Measurements from ENCODE around the gene PAX6. TPM values are rescaled to one million over a fixed set of nuclear protein-coding genes. Genes with fewer than 3 reads are reported as not detected.

Gene PAX6
- polyA plus RNA-seq, 1 donor (not counting 4 experiments of a cell fraction or from before 2014, with no cell fraction given) = 0.12 TPM

GRCh38 chr11:31805037-31805628 is 6.0 kb downstream of the PAX6 start:
- no peaks in the 10 kb centered on the region for H3K36me3 ChIP-seq (ENCODE audit: control insufficient read depth in 2 of 2, extremely low read depth in 1 of 2, insufficient read depth in 2 of 2, low read length in 2 of 2)
- H3K27me3 ChIP-seq (ENCODE audit: control insufficient read depth, extremely low read depth, insufficient read depth, low read length) = peaks cover 97% of the 10 kb centered on the region
- H3K4me3 ChIP-seq (ENCODE audit: control insufficient read depth in 2 of 3, extremely low read depth in 1 of 3, insufficient read depth in 2 of 3, low read depth in 1 of 3, low read length in 3 of 3) = no peak overlapping the region
- no peaks in the 10 kb centered on the region for H3K9me1 ChIP-seq (ENCODE audit: control insufficient read depth, extremely low read depth, insufficient read depth, low read length)
- H3K4me2 ChIP-seq (ENCODE audit: control insufficient read depth, extremely low read depth, insufficient read depth, low read depth, low read length) = peak overlapping the region; percentile 41
- H3K4me1 ChIP-seq (ENCODE audit: control insufficient read depth, extremely low read depth, insufficient read depth, low read length) = no peaks in the 10 kb centered on the region
- no peak overlapping the region for H2AFZ ChIP-seq (ENCODE audit: control insufficient read depth, low read length)
- H3K79me2 ChIP-seq (ENCODE audit: control insufficient read depth, insufficient read depth, low read length) = no peaks in the 10 kb centered on the region
- no peak for TF ChIP-seq CTCF (optimal IDR thresholded peaks at IDR 0.05 in 1 of 3, IDR thresholded peaks at IDR 0.05 in 1 of 3, conservative IDR thresholded peaks at IDR 0.05 in 1 of 3; ENCODE audit: extremely low read depth in 1 of 3, insufficient read depth in 2 of 3, low read length in 3 of 3)
- peak; percentile 88 for TF ChIP-seq EZH2 (IDR thresholded peaks at IDR 0.05; ENCODE audit: low read length)
- H3K27ac ChIP-seq (ENCODE audit: control insufficient read depth, insufficient read depth, low read length) = no peak overlapping the region
- H3K9ac ChIP-seq (ENCODE audit: control insufficient read depth, extremely low read depth, insufficient read depth, low read length) = no peak overlapping the region
- peaks cover 3% of the 10 kb centered on the region for H4K20me1 ChIP-seq (ENCODE audit: control insufficient read depth, extremely low read depth, insufficient read depth, low read length)
- dilution Hi-C loops (cut with MboI; ENCODE audit: extremely low pct_ligation_motif_present, low sequenced_read_pairs) = no loop called here
- H3K9me3 ChIP-seq (ENCODE audit: control insufficient read depth, low read depth, low read length) = no peaks in the 10 kb centered on the region
- DNase-seq (ENCODE audit: low read depth, low spot score) (no peak), FAIRE-seq (no peak)

- peaks cover 3% of the 10 kb centered on the region for H4K20me1 ChIP-seq (ENCODE audit: control insufficient read depth, extremely low read depth, insufficient read depth, low read length)
- H2AFZ ChIP-seq (ENCODE audit: control insufficient read depth, low read length) = no peak overlapping the region
- FAIRE-seq (no peak), DNase-seq (ENCODE audit: low read depth, low spot score) (no peak)
- no peak overlapping the region for H3K27ac ChIP-seq (ENCODE audit: control insufficient read depth, insufficient read depth, low read length)
- no peaks in the 10 kb centered on the region for H3K4me1 ChIP-seq (ENCODE audit: control insufficient read depth, extremely low read depth, insufficient read depth, low read length)
- H3K27me3 ChIP-seq (ENCODE audit: control insufficient read depth, extremely low read depth, insufficient read depth, low read length) = peaks cover 97% of the 10 kb centered on the region
- no peaks in the 10 kb centered on the region for H3K36me3 ChIP-seq (ENCODE audit: control insufficient read depth in 2 of 2, extremely low read depth in 1 of 2, insufficient read depth in 2 of 2, low read length in 2 of 2)
- H3K79me2 ChIP-seq (ENCODE audit: control insufficient read depth, insufficient read depth, low read length) = no peaks in the 10 kb centered on the region
- dilution Hi-C loops (cut with MboI; ENCODE audit: extremely low pct_ligation_motif_present, low sequenced_read_pairs) = no loop called here
- H3K4me3 ChIP-seq (ENCODE audit: control insufficient read depth in 2 of 3, extremely low read depth in 1 of 3, insufficient read depth in 2 of 3, low read depth in 1 of 3, low read length in 3 of 3) = peak overlapping the region in 1 of 3 experiments; percentile 41
- no peak overlapping the region for H3K9ac ChIP-seq (ENCODE audit: control insufficient read depth, extremely low read depth, insufficient read depth, low read length)
- TF ChIP-seq CTCF (optimal IDR thresholded peaks at IDR 0.05 in 1 of 3, IDR thresholded peaks at IDR 0.05 in 1 of 3, conservative IDR thresholded peaks at IDR 0.05 in 1 of 3; ENCODE audit: extremely low read depth in 1 of 3, insufficient read depth in 2 of 3, low read length in 3 of 3) (no peak), EZH2 (IDR thresholded peaks at IDR 0.05; ENCODE audit: low read length) (peak; percentile 61)
- H3K4me2 ChIP-seq (ENCODE audit: control insufficient read depth, extremely low read depth, insufficient read depth, low read depth, low read length) = peak overlapping the region; percentile 41
- H3K9me1 ChIP-seq (ENCODE audit: control insufficient read depth, extremely low read depth, insufficient read depth, low read length) = no peaks in the 10 kb centered on the region
- H3K9me3 ChIP-seq (ENCODE audit: control insufficient read depth, low read depth, low read length) = no peaks in the 10 kb centered on the region
Observed at GRCh38 chr11:31804312-31805036, 6.6 kb downstream of the PAX6 start.

All from keratinocyte (primary cell).